ENCODE measurements around the gene GRK1.
"Not testable (repeated sequence)": the region's sequence is repeated elsewhere in the genome, so short reads cannot be mapped to it uniquely, and the experiment has no call there.

GRK1 gene

DNA sequence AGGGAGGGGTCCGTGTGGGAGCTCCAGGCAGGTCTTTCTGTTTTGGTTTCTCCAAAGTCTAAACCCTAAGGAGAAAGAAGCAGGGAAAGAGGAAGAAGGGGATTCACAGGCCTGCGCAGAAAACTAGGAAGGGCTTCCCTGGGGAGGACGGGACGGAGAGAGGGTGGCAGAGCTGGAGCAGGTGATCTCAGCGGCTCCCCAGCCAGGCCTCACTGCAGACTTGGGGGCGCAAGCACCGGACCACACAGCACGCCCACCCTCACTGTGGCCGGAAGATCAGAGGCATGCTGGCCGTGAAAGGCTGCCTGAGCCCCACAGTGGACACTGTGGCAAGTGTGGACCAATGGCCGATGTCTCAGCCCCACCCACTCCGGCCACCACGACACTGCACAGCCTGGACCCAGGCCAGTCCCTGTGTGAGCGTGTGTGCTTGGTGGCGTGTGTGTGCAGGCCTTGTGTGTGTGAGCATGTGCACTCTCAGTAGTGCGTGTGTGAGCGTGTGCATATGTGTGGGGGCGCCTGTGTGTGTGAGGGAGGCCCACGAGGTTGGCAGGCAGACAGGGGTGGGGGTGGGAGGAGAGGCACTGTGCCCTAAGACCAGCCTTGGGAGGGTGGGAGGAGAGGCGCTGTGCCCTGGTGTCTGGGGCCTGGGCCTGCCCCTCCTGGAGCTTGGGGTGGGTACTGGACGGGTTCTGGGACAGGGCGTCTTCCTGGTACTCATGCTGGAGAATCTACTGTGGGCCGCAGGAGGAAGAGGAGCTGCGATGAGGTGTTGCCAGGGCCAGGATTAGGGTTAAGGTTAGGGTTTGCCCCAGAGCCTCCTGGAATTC, 76.6 kb downstream of the GRK1 start:
- DNase-seq (ENCODE audit: low read depth, low spot score) = no peak

DNA sequence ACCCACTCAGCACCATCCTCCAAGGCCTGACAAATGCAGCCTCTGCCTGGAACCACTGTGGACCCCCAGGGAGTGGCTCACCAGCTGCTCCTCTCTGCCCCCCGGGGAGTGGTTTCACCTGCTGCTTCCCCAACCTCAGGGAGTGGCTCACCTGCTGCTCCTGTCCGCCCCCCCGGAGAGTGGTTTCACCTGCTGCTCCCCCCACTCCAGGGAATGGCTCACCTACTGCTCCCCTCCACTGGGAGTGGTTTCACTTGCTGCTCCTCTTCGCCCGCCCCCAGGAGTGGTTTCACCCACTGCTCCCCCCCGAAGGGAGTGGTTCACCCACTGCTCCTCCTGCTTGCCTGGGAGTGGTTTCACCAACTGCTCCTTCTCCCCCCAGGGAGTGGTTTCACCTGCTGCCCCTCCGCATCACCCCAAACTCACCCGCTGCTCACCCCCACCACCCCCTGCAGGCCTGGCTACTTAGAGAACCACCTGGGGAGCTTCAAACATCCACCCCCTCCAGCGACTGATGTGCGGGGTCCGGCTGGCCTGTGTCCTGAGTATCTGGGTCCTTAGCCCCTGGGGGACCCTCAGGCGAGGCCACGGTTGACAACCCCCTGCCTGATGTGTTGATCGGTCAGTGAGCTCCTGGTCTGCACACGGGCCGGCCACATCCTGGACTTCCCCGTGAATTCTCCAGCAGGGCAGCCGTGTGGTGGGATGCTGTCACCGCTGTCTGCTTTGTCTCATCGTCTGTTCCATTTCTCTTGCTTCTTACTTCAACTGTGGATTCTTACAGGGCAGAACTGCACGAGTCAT, 77.4 kb downstream of the GRK1 start:
- DNase-seq (ENCODE audit: low read depth, low spot score) = no peak

DNA sequence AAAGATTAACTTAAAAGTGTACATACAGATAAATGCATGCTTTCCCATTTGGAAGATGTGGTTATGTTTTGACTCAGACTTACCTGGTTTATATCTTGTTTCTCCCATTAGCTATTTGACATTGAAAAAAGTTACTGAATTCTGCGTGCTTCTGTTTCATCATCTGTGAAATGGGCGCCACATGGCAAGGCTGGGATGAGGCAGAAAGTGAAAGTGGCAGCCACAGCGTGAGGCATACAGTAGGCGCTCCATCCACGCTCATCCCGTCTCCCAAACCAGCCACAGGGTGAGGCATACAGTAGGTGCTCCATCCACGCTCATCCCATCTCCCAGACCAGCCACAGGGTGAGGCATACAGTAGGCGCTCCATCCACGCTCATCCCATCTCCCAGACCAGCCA, 78.0 kb downstream of the GRK1 start:
- DNase-seq (ENCODE audit: low read depth, low spot score) = no peak

DNA sequence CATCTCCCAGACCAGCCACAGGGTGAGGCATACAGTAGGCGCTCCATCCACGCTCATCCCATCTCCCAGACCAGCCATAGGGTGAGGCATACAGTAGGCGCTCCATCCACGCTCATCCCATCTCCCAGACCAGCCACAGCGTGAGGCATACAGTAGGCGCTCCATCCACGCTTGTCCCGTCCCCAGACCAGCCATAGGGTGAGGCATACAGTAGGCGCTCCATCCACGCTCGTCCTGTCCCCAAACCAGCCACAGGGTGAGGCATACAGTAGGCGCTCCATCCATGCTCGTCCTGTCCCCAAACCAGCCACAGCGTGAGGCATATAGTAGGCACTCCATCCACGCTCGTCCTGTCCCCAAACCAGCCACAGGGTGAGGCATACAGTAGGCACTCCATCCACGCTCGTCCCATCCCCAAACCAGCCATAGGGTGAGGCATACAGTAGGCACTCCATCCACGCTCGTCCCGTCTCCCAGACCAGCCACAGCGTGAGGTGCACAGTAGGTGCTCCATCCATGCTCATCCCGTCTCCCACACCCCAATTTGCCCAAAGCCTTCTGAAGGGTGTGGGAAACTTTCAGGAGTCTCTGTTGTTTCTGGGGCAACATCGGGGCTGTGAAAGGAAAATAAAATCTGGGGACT, 78.6 kb downstream of the GRK1 start:
- not testable (repeated sequence) for DNase-seq (ENCODE audit: low read depth, low spot score)

DNA sequence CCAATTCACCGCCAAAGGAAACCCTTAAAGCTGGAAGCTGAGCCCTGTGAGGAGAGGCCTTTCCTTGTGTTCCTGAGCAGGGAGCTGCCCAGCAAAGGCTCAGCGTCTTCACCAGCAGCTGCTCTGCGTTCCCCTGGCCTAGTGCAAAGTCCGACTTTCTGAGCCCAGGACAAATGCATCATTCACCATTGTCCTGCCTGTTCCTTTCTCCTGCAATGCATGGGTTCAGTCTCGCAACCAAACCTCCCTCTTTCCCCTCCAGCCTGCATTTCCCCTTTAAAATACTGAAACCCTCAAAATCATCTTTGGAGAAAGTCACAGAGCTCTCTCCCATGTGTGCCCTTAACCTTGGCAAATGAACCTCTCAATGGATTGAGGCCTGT, 79.1 kb downstream of the GRK1 start:
- DNase-seq (ENCODE audit: low read depth, low spot score) = no peak

DNA sequence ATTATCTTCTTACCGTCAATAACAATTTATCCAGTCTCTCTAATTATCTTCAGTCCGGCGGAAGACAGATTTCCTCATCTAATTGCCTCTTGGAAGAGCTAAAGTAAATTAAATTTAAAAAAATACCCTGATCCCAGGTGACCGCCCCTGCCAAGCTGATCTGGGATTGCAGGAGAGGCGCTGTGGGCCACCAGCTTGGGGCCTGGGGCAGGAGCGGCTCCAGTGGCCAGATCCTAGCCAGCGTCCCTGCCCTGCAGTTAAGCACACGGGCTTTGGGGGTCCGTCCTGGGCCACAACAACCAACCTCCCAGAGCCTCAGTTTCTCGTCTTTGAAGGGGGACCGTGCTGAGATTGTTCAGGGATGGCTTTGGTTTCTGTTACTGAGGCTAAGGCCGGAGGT, 79.7 kb downstream of the GRK1 start:
- no peak for DNase-seq (ENCODE audit: low read depth, low spot score)

DNA sequence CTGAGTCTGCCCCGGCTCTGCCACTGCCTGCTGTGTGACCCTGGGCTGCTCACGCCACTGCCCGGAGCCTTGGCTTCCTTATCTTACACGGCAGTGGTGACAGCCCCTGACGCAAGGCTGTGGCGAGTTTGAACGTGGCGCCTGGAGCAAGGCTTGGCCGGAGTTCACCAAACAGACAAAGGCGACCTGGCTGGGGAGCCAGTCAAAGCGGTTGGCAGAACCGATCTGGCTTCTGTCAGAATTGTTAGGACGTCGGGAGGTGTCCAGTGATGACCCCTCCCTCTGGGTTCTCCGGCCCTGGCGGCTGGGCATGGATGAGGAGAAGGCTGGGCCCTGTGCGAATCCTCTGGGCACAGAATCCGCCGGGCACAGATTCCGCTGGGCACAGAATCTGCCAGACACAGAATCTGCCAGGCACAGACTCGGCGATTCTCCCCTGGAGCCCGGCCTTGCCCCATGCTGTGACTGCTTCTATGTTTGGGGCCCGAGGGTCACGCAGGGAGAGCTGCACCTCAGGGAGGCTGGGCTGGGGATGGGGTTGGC, 80.3 kb downstream of the GRK1 start:
- no peak for DNase-seq (ENCODE audit: low read depth, low spot score)

DNA sequence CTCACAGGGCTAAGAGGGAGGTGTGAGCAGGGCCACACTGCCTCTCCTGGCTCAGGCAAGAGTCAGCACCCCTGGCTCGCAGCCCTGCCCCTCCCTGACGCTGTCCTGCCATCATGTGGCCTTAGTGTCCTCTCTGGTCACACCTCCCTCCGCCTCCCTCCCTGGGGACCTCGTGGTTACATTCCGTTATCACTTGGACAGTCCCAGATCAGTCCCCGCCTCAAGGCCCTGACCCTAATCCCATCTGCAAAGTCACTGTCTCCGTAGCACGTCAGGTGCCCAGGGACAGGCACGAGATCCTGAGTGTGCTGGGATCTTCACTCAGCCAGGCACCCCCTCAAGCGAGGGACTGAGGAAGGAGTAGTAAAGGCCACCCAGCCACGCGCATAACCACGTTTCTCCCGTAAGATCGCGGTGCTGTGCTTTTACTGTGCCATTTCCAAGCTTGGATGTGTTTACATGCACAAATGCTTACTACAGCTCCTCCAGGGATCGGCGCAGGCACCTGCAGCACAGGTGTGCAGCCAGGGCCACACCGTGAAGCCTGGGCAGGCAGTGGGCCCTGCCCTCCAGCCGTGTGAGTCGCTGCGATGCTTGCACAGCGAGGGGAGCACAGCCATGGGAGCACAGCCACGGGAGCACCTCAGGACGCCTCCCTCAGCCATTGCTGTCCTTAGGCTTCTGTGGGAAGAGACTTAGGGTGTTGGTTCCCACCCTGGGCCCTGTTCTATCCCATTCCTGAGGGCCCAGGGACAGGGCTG, 81.3 kb downstream of the GRK1 start:
- DNase-seq (ENCODE audit: low read depth, low spot score) = no peak

DNA sequence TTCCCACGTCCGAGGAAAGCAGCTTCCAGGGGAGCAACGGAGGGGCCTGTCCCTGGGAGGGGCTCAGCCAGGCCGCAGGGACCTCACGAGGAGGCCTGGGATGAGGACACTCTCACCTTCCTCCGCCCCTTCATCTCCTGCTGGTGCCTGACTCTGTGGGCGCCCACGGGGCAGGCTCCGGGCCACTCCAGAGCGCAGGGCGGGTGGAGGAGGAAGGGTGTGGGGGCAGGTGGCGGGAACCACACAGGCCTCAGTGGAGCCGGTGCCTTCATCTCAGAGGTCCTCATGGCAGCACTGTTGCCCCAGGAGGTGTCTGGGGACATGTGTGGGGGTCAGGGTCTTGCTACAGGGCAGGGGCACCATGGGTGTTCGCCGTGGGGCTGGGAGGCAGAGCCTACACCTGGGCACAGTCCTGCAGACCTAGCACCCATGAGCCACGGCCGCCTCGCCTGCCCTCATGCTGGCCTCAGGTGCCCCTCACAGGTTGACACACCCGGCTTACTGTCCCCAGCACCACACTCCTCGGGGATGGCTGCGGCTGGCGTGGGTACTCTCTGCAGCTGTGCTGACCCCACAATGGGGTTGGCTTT, 81.9 kb downstream of the GRK1 start:
- no peak for DNase-seq (ENCODE audit: low read depth, low spot score)

DNA sequence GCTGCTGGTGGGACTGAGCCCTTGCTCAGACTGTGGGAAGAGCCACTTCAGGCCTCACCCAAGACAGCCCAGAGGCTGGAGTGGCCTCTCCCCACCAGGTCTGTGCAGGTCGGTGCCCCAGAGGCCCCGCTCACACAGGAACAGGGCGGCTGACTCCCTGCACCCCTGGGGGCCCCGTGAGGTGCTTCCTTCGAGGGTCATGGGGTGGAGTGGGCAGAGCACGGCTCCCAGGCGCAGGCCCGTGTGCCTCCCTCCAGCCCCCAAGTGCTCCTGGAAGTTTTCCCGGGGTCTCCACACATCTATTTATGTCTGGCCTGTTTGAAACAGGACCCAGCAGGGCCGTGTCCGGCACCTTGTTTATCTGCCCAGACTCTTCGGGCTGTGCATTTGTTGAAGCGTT, 82.5 kb downstream of the GRK1 start:
- DNase-seq (ENCODE audit: low read depth, low spot score) = no peak

DNA sequence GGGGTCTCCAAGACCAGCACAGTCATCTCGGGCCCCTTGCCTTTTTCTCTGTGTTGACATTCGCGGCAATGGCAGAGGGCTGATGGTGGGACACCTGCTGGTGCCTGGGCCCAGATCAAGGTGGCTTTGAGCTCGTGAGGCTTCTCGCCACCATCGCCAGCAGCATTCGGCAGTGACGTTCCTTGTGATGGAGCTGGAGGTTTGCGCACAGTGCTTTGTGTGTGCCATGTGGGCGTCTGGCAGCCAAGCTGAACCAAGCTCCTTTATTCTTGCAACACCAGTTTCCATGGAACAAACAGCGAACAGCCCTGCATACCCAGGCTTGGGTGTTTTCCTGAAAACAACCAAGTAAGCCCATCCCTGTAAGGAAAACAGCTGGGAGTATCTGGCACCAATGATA, 82.9 kb downstream of the GRK1 start:
- DNase-seq (ENCODE audit: low read depth, low spot score) = no peak

DNA sequence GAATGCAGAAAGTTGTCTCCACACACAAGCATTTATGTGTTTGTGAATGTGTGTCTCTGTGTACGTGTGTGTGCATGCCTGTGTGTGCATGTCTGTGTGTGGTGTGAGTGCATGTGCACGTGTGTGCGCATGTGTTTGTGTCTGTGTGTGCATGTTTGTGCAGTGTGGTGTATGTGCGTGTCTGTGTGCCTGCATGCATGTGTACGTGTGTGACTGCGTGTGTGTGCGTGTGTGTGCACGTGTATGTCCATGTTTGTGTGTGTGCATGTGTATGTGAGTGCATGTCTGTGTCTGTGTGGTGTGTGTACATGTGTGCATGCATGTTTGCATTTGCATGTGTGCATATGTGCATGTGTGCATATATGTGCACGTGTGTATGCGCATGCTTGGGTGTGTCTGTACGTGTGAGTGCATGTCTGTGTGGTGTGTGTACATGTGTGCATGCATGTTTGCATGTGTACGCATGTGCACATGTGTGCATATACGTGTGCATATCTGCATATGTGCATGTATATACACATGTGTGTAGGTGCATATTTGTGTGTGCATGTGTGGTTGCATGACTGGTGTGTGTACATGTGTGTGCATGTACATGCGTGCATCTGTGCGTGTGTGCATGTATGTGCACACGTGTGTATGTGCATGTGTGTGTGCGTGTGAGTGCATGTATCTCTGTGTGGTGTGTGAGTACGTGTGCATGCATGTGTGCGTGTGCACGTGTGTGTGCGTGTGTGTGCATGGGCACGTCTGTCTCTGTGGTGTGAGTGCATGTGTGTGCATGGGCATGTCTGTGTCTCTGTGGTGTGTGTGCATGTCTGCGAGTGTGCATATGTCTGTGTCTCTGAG, 83.8 kb downstream of the GRK1 start:
- DNase-seq (ENCODE audit: low read depth, low spot score) = no peak

DNA sequence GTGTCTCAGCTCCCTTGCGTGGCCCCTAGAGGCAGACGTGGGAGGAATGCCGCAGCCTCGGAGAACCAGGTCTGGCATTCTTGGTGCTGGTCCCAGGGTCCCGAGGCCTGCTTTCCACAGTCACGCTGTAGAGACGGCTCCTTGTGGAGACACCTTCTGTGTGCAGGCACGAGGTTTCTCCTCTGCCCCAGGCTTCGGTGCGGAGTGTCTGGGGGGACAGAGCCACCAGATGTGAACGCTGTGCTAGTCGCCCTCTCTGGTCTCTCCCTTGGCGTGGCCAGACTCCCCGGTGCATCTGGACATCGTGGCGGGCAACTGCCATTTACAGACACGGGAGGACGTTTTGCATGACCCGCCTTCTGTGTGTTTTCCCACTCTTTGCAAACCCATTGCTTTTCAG, 84.5 kb downstream of the GRK1 start:
- DNase-seq (ENCODE audit: low read depth, low spot score) = no peak

DNA sequence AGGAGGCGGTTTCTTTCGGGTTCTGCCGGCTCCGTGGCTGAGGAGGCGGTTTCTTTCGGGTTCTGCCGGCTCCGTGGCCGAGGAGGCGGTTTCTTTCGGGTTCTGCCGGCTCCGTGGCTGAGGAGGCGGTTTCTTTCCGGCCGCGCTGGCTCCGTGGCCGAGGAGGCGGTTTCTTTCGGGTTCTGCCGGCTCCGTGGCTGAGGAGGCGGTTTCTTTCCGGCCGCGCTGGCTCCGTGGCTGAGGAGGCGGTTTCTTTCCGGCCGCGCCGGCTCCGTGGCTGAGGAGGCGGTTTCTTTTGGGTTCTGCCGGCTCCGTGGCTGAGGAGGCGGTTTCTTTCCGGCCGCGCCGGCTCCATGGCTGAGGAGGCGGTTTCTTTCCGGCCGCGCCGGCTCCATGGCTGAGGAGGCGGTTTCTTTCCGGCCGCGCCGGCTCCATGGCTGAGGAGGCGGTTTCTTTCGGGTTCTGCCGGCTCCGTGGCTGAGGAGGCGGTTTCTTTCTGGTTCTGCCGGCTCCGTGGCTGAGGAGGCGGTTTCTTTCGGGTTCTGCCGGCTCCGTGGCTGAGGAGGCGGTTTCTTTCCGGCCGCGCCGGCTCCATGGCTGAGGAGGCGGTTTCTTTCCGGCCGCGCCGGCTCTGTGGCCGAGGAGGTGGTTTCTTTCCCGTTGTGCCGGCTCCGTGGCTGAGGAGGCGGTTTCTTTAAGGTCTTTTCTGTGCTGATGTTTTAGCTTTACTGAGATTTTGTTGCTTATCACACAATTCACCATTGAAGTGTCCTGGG, 85.4 kb downstream of the GRK1 start:
- DNase-seq (ENCODE audit: low read depth, low spot score) = not testable (repeated sequence)

DNA sequence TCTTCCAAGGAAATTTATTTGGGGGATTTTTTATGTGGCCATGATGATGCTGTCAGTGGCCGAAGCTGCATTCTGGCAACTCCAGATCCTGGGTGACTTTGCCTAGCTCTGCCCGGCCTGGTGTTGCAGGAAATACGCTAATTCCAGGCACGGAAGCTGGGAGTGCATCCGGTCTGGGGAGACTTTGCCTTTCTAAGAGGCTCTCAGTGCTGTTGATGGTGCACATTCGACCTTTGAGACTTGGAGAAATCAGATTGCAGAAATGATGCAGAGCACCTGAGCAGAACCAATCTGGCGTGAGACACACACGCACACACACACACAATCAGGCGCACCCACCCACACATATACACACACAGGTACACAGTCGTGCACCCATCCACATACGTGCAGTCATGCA, 86.2 kb downstream of the GRK1 start:
- DNase-seq (ENCODE audit: low read depth, low spot score) = no peak

DNA sequence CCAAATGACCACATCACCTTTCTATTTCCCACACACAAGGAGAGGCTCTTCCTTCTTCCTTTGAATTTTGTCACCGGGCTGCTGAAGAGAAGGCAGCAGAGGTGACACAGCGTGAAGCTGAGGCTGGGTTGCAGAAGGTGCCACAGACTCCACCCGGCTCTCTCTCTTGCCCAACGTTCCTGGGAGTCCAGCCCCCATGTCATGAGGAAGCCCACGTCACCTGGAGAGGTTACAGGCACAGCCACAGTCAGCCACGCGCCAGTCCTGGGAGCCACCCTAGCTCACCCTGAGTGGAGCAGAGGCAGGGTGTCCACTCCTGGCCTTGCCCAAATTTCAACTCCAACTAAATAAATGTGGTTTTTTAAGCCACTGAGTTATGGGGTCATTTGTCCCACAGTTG, 87.2 kb downstream of the GRK1 start:
- no peak for DNase-seq (ENCODE audit: low read depth, low spot score)

DNA sequence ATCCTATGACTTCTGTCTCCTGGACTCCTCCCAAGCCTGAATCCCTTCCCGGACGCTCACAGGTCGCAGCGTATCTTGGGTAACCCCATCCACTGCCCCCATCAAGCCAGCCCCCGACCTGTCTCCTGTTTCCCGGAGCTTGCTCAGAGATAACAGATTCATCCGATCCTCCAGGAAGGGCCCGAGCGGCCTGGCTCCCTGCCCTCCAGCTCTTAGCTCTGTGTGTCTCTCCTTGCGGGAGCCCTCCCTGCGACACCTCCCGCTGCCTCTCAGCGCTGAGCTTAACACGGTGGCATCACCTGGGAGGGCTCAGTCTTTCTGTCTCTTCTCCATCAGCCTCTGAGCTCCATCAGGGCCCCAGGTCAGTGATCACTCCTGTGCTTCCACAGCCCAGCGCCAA, 87.7 kb downstream of the GRK1 start:
- DNase-seq (ENCODE audit: low read depth, low spot score) = no peak

DNA sequence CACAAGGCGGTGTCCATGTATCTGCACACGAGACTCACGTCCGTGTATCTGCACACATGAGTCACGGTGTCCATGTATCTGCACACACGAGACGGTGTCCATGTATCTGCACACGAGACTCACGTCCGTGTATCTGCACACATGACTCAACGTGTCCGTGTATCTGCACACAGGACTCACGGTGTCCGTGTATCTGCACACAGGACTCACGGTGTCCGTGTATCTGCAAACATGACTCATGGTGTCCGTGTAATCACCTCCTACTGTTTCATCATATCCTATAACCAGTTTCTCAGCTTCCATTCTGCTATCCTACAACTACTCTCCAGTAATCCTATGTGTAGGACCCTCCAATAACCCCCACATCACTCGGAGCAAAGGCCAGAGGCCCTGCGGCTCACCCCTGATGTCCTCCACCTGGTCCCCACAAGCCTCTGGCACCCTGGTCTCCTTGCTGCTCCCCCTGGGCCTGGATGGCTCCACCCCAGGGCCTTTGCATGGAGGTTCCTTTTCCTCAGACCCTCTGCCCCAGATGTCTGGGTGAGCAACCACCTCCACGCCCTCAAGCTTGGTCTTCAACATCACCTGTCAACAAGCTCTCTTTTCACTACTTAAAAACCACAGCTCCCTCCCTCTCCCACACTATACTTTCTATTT, 89.5 kb downstream of the GRK1 start:
- no peak for DNase-seq (ENCODE audit: low read depth, low spot score)
